ENCODE data around the gene ANKLE2.
"Not testable (repeated sequence)": the region's sequence is repeated elsewhere in the genome, so short reads cannot be mapped to it uniquely, and the experiment has no call there.

The ANKLE2 gene

DNA sequence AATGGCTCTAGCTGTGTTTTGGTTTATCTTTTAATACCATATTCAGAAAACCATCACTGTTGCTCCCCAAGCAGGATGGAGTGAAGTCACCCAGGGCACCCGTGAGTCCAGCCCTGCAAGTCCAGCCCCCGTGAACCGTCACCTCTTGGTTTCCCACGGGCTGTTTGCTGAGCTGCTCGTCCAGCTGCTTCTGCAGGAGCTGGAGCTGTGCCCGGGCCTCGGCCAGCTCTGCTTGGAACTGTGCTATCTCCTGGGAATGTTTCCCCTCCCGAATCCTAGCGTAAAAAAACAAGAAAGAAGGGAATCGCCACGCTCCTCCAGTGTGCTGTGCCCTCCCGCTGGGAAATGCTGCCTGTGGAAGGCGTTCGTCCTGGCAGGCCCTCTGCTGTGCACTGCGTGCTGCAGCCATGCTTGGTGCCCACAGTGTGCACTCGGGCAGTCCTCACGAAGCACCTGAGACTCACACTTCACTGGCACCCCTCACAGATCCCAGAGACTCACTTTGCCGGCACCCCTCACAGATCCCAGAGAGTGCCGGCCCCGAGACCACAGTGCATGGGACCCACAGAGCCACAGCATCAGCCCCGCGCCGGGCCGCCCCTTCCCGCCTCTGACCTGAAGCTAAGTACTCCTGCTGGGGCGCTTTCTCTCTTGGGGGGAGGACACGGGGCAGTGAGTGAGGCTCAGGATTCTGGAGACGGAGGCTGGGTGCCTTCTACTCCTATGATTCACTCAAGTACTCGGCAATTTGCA, 15.4 kb upstream of the ANKLE2 start:
- peak; percentile 13 for DNase-seq (ENCODE audit: low spot score)

DNA sequence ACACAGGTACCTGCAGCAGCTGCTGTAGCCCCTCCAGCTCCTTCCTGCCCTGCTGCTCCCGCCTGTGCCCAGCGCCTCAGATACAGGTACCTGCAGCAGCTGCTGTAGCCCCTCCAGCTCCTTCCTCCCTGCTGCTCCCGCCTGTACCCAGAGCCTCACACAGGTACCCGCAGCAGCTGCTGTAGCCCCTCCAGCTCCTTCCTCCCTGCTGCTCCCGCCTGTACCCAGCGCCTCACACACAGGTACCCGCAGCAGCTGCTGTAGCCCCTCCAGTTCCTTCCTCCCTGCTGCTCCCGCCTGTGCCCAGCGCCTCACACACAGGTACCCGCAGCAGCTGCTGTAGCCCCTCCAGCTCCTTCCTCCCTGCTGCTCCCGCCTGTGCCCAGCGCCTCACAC, 14.6 kb upstream of the ANKLE2 start:
- not testable (repeated sequence) for DNase-seq (ENCODE audit: low spot score)

- no peak for DNase-seq (ENCODE audit: low spot score)
Observed at GRCh38 chr12:132775502-132776229, 14.0 kb upstream of the ANKLE2 start.

DNA sequence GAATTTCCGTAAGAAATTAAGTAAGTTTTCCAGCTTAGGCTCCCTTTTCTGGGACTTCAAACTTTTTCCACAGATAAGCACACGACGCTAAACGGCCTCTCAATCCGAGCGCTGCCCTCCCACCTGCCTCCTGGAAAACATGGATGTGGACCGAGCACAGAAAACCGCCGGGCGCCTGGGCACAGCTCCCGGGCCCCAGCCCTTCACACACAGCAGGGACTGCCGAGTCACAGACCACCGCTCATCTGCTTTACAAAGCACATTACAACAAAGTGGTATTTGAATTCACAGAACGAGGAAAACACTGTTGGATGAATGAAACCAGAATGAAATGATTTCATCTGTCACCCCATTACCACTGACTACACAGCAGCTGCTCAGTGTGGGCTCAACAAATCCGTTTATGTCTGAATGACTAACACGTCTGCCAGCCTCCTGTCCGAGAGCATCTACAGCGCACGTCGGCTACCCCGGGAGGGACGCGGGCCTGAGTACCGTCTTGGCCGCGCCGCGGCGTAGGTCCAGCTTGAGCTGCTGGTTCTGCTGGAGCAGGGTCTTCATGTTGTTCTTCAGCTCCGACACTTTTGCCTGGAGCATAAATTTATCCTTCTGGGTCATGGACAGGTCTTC, 13.1 kb upstream of the ANKLE2 start:
- DNase-seq (ENCODE audit: low spot score): no peak

DNA sequence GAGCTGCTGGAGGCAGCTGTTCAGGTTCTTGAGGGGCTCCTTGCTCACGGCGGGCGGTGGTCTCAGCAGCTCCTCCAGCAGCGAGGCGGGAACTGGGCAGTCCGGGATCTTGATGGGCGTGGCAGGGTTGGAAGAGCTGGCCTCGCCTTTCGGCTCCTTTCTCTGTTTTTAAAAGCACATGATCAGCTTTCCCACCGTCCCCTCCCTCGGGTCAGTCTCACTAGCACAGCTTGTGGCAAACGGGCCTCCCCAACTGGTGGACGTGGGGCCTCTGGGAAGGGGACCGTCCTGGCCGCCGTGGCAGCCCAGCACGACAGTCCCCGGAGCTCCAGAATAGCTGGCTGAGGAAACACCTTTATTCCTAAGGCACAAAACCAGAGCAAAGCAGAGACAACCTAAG, 12.5 kb upstream of the ANKLE2 start:
- no peak for DNase-seq (ENCODE audit: low spot score)

GRCh38 chr12:132773077-132773955, 11.7 kb upstream of the ANKLE2 start:
- no peak for DNase-seq (ENCODE audit: low spot score)

- DNase-seq (ENCODE audit: low spot score): no peak
Observed at GRCh38 chr12:132772606-132773005, 11.0 kb upstream of the ANKLE2 start.

GRCh38 chr12:132771126-132771838, 9.7 kb upstream of the ANKLE2 start:
- DNase-seq (ENCODE audit: low spot score): peak; percentile 9

DNA sequence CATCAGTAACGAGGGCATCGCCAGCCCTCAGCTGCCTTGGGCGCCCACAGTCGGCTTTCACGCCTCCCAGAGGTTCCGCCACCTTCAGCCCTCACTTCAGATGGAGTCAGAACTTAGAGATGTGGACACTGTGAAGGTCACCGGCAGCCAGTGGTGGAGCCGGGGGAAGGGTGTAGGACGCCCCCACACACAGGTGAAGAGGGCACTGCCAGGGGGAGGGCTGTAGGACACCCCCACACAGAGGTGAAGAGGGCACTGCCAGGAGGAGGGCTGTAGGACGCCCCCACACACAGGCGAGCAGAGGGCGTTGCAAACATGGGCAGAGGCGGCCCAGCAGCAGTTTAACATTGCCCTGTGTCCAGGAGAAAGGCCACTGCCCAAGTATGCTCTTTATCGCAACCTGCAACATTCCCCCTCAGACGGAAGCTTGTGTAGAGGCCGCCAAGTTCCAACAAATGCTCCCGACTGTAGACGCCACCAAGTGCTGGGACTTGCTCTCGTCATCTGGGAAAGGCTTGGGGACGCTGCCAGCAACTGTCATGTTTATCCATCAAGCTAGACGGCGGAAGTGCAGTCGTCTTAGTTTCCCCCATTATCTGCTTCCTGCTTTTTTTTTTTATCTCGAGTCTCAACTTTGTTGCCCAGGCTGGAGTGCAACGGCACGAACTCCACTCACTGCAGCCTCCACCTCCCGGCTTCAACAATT, 4.9 kb upstream of the ANKLE2 start:
- DNase-seq (ENCODE audit: low spot score): peak; percentile 31

GRCh38 chr12:132765361-132765760, 3.7 kb upstream of the ANKLE2 start:
- DNase-seq (ENCODE audit: low spot score): no peak

DNA sequence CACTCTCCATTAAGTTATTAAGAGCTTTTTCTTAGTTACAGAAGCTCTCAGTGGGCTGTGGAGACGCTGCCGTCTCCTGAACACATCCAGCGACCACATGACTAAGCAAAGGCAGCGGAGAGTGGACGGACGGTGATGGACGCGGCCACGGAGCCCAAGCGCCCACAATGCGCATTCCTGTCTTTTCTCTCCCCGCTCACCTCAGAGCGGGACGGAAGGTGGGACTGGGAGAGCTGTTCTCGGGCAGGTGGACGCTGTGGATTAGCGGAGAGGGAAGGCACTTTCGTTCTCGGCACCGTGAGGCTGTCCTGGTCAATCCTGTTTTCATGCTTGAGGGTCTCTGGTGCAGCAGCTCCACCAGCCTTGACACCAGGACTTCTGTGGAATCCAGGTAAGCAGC, 2.6 kb upstream of the ANKLE2 start:
- DNase-seq (ENCODE audit: low spot score): no peak

GRCh38 chr12:132761921-132762583, 420 bp upstream of the ANKLE2 start:
- peak; percentile 89 for DNase-seq (ENCODE audit: low spot score)

DNA sequence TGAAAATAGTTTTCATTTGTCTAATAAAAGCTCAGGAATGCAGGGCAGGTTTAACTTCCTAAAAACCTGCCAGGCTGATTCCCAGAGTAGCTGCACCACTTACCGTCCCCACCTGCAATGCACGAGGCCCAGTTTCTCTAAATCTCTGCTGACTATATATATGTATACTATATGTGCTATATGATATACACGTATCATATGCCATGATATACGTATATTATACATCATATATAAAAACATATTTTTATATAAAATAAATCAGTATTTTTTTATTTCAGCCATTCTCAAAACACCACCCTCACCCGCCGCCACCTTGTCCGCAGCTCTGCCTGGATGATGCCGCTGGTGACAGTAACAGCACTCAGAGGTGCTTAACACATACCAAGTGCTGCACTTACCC, 2.3 kb downstream of the ANKLE2 start:
- no peak for DNase-seq (ENCODE audit: low spot score)

DNA sequence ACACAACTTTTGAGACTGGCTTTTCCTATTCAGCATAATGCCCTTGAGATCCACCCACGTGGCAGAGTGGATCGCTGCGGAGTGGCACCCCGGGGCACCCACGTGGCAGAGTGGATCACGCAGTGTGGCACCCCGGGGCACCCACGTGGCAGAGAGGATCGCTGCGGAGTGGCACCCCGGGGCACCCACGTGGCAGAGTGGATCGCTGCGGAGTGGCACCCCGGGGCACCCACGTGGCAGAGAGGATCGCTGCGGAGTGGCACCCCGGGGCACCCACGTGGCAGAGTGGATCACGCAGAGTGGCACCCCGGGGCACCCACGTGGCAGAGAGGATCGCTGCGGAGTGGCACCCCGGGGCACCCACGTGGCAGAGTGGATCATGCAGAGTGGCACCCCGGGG, 2.8 kb downstream of the ANKLE2 start:
- DNase-seq (ENCODE audit: low spot score): not testable (repeated sequence)

DNA sequence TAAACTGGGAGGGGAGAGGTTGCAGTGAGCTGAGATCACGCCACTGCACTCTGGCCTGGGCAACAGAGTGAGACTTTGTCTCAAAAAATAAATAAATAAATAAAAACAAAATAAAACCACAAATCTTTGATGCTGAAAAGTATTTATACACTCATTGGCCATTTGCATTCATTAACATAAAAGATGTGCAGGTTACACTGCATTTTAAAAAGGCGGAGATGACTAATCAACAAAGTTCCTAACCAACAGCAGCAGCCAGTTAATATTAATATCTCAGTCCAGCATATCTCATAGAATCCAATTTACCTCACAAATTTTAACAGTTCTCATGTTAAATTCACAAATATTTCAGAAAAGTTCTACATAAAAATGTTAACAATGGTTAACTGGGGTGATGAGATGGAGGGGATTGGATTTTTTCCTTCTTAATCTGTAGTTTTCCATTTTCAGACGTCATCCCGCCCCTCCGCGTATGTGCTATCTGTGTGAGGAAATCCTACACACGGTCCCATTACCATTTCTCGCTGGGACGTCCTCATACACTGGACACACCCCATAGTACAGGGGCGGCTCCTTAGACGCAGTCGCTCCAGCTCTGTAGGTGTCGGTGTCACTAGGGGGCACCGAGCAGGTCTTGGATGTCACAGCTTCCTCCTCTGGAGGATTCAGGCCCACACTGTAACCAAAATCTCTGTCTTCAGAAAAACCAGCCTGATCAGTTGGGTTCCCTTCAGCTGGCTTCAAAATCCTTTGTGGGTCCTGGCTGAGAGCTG, 7.3 kb downstream of the ANKLE2 start:
- DNase-seq (ENCODE audit: low spot score): no peak

GRCh38 chr12:132753670-132754069, 8.0 kb downstream of the ANKLE2 start:
- DNase-seq (ENCODE audit: low spot score): not testable (repeated sequence)

- DNase-seq (ENCODE audit: low spot score): no peak
Observed at GRCh38 chr12:132748319-132748718, 13.3 kb downstream of the ANKLE2 start.

DNA sequence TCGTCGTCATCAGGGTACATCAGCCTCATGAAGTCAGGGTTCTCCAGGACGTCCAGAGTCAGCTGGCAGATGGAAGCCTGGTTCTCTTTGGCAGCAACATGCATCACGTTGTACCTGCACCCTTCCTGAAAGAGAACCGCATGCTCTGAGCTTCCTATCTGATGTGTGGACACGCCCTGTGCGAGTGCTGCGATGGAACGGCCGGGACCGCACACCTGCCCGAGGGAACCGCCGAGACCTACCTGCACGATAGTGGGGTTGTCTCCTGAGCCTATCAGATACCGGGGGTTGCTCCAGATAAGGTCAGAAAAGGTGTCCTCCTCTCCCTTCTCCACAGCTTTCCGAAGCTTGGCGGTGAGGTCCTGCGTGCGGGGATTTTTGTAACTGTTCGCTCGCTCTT, 13.7 kb downstream of the ANKLE2 start:
- DNase-seq (ENCODE audit: low spot score): no peak

- no peak for DNase-seq (ENCODE audit: low spot score)
Observed at GRCh38 chr12:132747395-132747794, 14.2 kb downstream of the ANKLE2 start.

Measured in putamen (tissue), 1 donor.